Panc1 (cell line): Measurements from ENCODE around the gene KRT4.

Experiments used
- CTCF ChIP-seq: fragments of 450-650 bp; IDR thresholded peaks from 2 replicates; pipeline ENCODE4 v1.5.1; 2017; ENCODE audit warnings: mild to moderate bottlenecking
- POLR2AphosphoS5 ChIP-seq: IDR thresholded peaks from 2 replicates; pipeline ENCODE4 v1.6.1; 2012; ENCODE audit warnings: mild to moderate bottlenecking, low read depth, low read length, moderate library complexity
- TCF7L2 ChIP-seq: IDR thresholded peaks from 2 replicates; pipeline ENCODE4 v1.6.1; 2011; ENCODE audit warnings: mild to moderate bottlenecking, low read depth, low read length, inconsistent platforms

GRCh38 chr12:52777566-52777965 is 36.4 kb downstream of the KRT4 start:
- TF ChIP-seq CTCF (no peak), POLR2AphosphoS5 (no peak), TCF7L2 (no peak)
